GM10248 (cell line): ENCODE data around the gene ZNF625.

Source experiments
- CTCF ChIA-PET: fragments of 300-600 bp; sonication (Branson Sonifier 250); formaldehyde crosslinking; extraction: SDS; loops from one replicate; lab custom pipeline; 2021; ENCODE audit warnings: antibody characterized with exemption; lab: Yijun Ruan, JAX
- POLR2A ChIA-PET: fragments of 350-650 bp; sonication (Branson Sonifier 250); formaldehyde crosslinking; extraction: SDS; loops from one replicate; lab custom pipeline; 2020; ENCODE audit warnings: antibody characterized with exemption; lab: Yijun Ruan, JAX
- DNase-seq: peaks from one replicate; pipeline ENCODE4 v3.0.0; 2012; ENCODE audit errors: extremely low spot score
- TF ChIP-seq, protein P1 (sequence below): IDR thresholded peaks from 2 replicates; pipeline ENCODE4 v1.5.1; 2012; ENCODE audit warnings: mild to moderate bottlenecking, low read depth; ENCODE audit errors: extremely low read depth, missing control alignments, control extremely low read depth

ZNF625 gene

DNA sequence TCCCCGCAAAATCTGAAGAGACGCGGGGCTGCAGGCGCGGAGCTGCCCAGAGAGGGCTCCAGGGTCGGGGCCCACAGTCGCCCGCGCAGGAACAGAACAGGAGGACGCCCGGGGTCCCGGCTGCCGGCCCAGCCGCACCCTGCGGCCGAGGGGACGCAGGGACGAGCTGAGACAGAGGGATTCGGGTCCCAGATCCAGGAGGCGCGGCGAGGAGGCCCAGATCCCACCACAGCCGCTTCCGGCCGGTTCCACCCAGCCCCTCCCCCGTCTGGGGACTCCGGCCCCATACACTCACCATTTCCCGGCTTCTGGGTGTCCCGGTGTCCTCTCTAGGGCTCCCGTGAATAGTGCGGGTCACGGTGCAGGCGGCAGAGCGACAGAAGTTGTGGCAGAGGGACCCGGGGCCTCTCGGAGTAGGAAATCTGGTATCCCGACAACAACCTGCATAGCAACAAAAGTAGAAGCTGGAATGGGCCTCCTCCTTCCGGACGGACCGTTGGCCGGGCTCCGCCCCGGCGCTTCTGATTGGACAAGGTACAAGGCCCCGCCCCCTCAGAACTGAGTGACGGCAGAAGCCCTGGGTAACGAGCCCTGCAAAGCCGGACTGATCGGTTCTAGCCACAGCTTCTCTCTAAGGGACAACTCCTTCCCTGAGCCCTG is 16.5 kb downstream of the ZNF625 start, which contains the start of gene ZNF20:
ZNF20 (minus strand) TSS at position 466 of the 660 bp plus-strand sequence; CDS start at position 298, 168 bp downstream.
- CTCF ChIA-PET, result interaction anchor here (0.9 to 3.5 kb wide), 24 partner anchors 10 to 343 kb away, joined by 3 to 68 read pairs (median 6); partner anchors contain the start of genes ZNF433, ZNF440, ZNF442 and ZNF491
- DNase-seq, result peak; percentile 96
- POLR2A ChIA-PET, result interaction anchor here (1.2 kb wide), 1 partner anchor 152 kb away, joined by 5 read pairs; no protein-coding TSS in a partner anchor
- TF ChIP-seq, protein P1, sequence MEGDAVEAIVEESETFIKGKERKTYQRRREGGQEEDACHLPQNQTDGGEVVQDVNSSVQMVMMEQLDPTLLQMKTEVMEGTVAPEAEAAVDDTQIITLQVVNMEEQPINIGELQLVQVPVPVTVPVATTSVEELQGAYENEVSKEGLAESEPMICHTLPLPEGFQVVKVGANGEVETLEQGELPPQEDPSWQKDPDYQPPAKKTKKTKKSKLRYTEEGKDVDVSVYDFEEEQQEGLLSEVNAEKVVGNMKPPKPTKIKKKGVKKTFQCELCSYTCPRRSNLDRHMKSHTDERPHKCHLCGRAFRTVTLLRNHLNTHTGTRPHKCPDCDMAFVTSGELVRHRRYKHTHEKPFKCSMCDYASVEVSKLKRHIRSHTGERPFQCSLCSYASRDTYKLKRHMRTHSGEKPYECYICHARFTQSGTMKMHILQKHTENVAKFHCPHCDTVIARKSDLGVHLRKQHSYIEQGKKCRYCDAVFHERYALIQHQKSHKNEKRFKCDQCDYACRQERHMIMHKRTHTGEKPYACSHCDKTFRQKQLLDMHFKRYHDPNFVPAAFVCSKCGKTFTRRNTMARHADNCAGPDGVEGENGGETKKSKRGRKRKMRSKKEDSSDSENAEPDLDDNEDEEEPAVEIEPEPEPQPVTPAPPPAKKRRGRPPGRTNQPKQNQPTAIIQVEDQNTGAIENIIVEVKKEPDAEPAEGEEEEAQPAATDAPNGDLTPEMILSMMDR, result peak; percentile 5

DNA sequence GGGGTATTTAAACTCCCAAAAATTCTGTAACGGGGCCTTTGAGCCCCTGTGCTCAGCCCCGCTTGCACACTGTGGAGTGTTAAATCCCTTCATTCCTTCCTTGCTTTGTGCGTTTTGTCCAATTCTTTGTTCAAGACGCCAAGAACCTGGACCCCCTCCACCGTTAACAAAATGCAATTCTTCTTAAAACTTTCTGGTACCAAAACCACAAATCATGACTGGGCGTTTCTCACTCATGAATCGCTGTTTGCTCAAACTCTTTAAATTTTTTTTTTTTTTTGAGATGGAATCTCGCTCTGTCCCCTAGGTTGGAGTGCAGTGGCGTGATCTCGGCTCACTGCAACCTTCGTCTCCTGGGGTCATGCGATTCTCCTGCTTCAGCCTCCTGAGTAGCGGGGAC is 17.3 kb downstream of the ZNF625 start:
- TF ChIP-seq, protein P1, result no peak
- POLR2A ChIA-PET, result no interaction called here
- DNase-seq, result no peak
- CTCF ChIA-PET, result interaction anchor here (0.9 to 3.5 kb wide), 4 partner anchors 30 to 217 kb away, joined by 3 to 40 read pairs (median 8); partner anchors contain the start of gene ZNF700

DNA sequence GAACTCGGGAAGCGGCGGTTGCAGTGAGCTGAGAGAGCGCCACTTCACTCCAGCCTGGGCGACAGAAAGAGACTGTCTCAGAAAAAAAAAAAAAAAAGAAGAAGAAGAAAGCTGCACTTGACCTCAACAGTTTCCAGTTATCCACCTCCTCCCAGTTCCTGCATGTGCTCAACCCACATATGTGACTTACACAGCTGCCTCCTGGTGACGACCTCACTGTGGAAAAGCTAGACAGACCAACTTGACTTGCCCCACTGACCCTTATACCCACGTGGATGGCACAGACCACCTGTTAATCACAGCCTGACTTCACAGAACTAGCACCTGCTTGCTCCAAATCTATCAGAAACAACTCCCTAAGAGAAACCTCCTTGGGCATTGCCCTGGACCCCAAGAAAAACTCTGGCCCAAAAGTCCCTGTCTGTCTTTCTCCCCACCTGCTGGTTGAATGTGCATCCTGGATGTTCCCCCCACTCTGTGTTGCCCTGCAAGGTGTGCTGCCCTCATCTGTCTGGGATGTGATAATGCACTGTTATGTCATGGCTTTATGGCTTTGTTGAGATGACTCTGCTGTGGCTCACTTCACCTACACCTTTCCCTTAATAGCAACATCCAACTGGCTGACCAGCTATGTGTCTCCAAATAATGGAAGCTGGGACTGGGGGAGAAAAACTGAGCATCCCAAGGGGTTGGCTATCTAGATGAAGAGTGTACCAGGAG is 19.2 kb downstream of the ZNF625 start:
- POLR2A ChIA-PET, result interaction anchor here (0.6 kb wide), 1 partner anchor 703 kb away, joined by 3 read pairs; no protein-coding TSS in a partner anchor
- no peak for DNase-seq
- TF ChIP-seq, protein P1, result peak; percentile 25
- CTCF ChIA-PET, result interaction anchor here (0.9 to 2.7 kb wide), 8 partner anchors 47 to 300 kb away, joined by 3 to 20 read pairs (median 4); no protein-coding TSS in a partner anchor

DNA sequence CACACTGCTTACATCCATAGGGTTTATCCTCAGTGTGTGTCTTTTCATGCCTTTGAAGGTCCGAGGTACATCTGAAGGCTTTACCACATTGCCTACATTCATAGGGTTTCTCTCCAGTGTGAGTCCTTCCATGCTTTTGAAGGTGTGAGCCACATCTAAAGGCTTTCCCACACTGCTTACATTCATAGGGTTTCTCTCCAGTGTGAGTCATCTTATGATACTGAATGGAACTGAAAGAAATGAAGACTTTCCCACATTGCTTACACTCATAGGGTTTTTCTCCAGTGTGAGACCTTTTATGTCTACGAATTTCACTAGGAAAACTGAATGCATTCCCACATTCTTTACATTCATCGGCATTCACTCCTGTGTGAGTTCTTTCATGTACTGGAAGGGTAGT is 23.5 kb downstream of the ZNF625 start:
- CTCF ChIA-PET, result interaction anchor here (1.0 to 1.2 kb wide), 2 partner anchors 42 to 335 kb away, joined by 4 to 6 read pairs; partner anchors contain the start of gene ZNF491
- DNase-seq, result no peak
- TF ChIP-seq, protein P1, result no peak
- POLR2A ChIA-PET, result no interaction called here

DNA sequence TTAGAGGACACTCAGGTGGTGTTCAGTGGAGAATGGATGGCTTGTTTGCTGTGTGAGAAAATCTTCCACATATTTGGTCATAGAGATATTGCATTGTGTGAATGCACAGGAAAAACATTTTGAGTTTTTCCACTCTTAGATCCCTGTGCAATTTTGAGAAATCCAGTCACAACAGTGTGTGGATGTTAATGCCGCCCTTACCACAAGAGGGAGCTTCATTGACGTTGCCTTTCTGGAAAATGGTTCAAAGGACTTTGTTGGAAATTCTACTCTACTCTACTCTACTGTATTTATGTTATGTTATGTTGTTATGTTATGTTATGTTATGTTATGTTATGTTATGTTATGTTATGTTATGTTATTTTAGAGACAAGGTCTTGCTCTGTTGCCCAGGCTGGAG is 29.8 kb downstream of the ZNF625 start:
- CTCF ChIA-PET, result interaction anchor here (0.7 to 1.4 kb wide), 3 partner anchors 15 to 60 kb away, joined by 3 to 5 read pairs (median 3); no protein-coding TSS in a partner anchor
- DNase-seq, result no peak
- POLR2A ChIA-PET, result no interaction called here
- TF ChIP-seq, protein P1, result peak; percentile 15
